ENCODE measurements around the gene AIM2. TPM values are rescaled to one million over a fixed set of nuclear protein-coding genes. Genes with fewer than 3 reads are reported as not detected.

The AIM2 gene
- total RNA-seq, 2 experiments from 2014 or later, result 0.36 to 0.74 TPM

DNA sequence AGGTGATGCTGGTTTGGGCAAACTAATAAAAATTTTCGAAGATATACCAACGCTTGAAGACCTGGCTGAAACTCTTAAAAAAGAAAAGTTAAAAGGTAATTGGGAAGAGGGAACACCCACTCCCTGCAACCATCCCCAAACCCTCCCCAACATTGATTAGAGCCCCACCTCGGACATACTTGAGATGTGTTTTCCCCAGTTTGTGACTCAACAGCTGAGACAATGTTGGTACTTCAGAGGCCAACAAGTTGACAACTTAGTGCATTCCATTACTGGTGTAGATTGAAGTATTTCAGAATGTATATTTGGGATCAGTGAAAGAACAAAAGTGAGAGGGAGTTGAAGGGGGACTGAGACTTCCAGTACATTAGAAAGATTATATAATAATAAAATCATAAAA lies 61.7 kb downstream of the AIM2 start:
- Histone ChIP-seq H3K9me3 (ENCODE audit: control insufficient read depth in 1 of 2, insufficient read depth in 1 of 2, low read length in 2 of 2) (no peaks in the 10 kb centered on the region), H3K4me1 (ENCODE audit: insufficient read depth, low read length) (peaks cover 38% of the 10 kb centered on the region), H3K27ac (ENCODE audit: low read depth in 1 of 2, low read length in 2 of 2) (no peak overlapping the region), H3K36me3 (ENCODE audit: insufficient read depth, low read length) (peaks cover 54% of the 10 kb centered on the region), H3K27me3 (ENCODE audit: control insufficient read depth in 1 of 2, insufficient read depth in 2 of 2, low read length in 2 of 2) (no peaks in the 10 kb centered on the region), H3K4me3 (ENCODE audit: low read length) (peak overlapping the region; percentile 69)
- TF ChIP-seq, protein P1, sequence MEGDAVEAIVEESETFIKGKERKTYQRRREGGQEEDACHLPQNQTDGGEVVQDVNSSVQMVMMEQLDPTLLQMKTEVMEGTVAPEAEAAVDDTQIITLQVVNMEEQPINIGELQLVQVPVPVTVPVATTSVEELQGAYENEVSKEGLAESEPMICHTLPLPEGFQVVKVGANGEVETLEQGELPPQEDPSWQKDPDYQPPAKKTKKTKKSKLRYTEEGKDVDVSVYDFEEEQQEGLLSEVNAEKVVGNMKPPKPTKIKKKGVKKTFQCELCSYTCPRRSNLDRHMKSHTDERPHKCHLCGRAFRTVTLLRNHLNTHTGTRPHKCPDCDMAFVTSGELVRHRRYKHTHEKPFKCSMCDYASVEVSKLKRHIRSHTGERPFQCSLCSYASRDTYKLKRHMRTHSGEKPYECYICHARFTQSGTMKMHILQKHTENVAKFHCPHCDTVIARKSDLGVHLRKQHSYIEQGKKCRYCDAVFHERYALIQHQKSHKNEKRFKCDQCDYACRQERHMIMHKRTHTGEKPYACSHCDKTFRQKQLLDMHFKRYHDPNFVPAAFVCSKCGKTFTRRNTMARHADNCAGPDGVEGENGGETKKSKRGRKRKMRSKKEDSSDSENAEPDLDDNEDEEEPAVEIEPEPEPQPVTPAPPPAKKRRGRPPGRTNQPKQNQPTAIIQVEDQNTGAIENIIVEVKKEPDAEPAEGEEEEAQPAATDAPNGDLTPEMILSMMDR (IDR thresholded peaks at IDR 0.05), result no peak
- CTCF ChIA-PET, result no interaction called here
- Mint-ChIP-seq H3K36me3 (ENCODE audit: low read depth) (peaks cover 82% of the 10 kb centered on the region), H3K9me3 (no peaks in the 10 kb centered on the region), H3K4me1 (ENCODE audit: low read depth) (peaks cover 83% of the 10 kb centered on the region), H3K27me3 (no peaks in the 10 kb centered on the region), H3K27ac (peak overlapping the region; percentile 83), H3K4me3 (peak overlapping the region; percentile 95)
- POLR2A ChIA-PET, result interaction anchor here (1.2 kb wide), 1 partner anchor 9 kb away, joined by 3 read pairs; no protein-coding TSS in a partner anchor
- intact Hi-C loops (cut with DNase I, micrococcal nuclease), result loop anchor here (5.0 kb wide), 2 partner anchors 37 to 52 kb away; no protein-coding TSS in a partner anchor
- no peak for DNase-seq
- no peak for ATAC-seq (ENCODE audit: poor library complexity)

DNA sequence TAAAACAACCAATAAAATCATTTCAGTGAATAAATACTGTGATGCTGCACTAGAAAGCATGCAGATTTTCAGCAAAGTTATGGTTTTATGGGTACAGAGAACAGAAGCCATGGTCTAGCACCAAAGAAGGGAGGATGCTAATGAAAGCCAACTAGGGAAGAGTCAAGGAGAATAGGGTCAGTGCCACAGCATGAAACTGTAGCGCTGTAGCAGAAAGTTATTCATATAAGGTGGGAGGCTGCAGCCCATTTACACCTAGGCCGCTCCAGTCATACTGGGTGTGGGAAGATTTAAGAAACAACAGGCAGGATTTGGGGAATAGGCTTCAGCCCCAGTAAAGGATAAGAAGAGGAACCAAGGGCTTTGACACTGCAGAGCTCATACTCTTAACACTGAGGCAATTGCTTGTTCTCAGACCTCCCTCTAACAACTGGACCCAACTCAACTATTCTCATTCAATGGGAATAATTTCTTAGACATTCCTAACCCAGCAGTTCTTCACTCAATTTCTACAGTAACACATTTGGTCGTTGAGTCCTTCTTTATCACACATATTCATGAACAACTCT lies 62.5 kb downstream of the AIM2 start:
- Mint-ChIP-seq H3K27ac (peak overlapping the region; percentile 83), H3K27me3 (no peaks in the 10 kb centered on the region), H3K36me3 (ENCODE audit: low read depth) (peaks cover 76% of the 10 kb centered on the region), H3K4me3 (peak overlapping the region; percentile 95), H3K9me3 (no peaks in the 10 kb centered on the region), H3K4me1 (ENCODE audit: low read depth) (peaks cover 83% of the 10 kb centered on the region)
- Histone ChIP-seq H3K4me1 (ENCODE audit: insufficient read depth, low read length) (peaks cover 42% of the 10 kb centered on the region), H3K36me3 (ENCODE audit: insufficient read depth, low read length) (peaks cover 48% of the 10 kb centered on the region), H3K4me3 (ENCODE audit: low read length) (peak overlapping the region; percentile 69), H3K27me3 (ENCODE audit: control insufficient read depth in 1 of 2, insufficient read depth in 2 of 2, low read length in 2 of 2) (no peaks in the 10 kb centered on the region), H3K27ac (ENCODE audit: low read depth in 1 of 2, low read length in 2 of 2) (peak overlapping the region in 1 of 2 donors; percentile 2), H3K9me3 (ENCODE audit: control insufficient read depth in 1 of 2, insufficient read depth in 1 of 2, low read length in 2 of 2) (no peaks in the 10 kb centered on the region)
- intact Hi-C loops (cut with DNase I, micrococcal nuclease), result loop anchor here in 1 of 2 experiments (5.0 kb wide), 1 partner anchor 53 kb away; no protein-coding TSS in a partner anchor
- ChIA-PET POLR2A (interaction anchor here (1.2 kb wide), 1 partner anchor 9 kb away, joined by 3 read pairs; no protein-coding TSS in a partner anchor), CTCF (interaction anchor here (1.1 kb wide), 1 partner anchor 16 kb away, joined by 3 read pairs; no protein-coding TSS in a partner anchor)
- TF ChIP-seq, protein P1 (IDR thresholded peaks at IDR 0.05), result no peak
- DNase-seq (no peak), ATAC-seq (ENCODE audit: poor library complexity) (no peak)

DNA sequence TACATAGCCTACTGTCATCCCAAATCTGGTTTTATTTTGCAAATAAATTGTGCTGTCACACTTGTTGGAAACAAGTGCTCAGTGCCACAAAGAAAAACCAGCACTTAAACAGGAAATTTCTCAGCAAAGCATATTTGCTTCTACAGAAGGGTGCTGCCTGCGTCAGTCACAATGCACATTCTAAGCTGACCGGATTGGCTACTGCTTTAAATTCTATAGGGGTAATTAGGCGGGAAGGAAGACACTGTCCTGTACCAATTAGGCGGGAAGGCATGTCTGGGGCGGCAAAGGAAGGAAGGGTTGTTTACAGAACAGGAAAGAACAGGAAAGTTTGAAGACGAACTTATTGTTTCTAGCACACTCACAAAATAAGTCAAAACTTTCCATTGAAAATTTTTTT lies 64.1 kb downstream of the AIM2 start:
- TF ChIP-seq, protein P1 (IDR thresholded peaks at IDR 0.05), result no peak
- H3K27ac ChIP-seq (ENCODE audit: low read depth in 1 of 2, low read length in 2 of 2), result peak overlapping the region; percentile 35 to 48
- peaks cover 32% of the 10 kb centered on the region for H3K36me3 ChIP-seq (ENCODE audit: insufficient read depth, low read length)
- ChIA-PET POLR2A (interaction anchor here (1.4 kb wide), 1 partner anchor 81 kb away, joined by 3 read pairs; the partner anchor contains the start of gene PYHIN1), CTCF (no interaction called here)
- no peaks in the 10 kb centered on the region for H3K27me3 ChIP-seq (ENCODE audit: control insufficient read depth in 1 of 2, insufficient read depth in 2 of 2, low read length in 2 of 2)
- H3K36me3 Mint-ChIP-seq (ENCODE audit: low read depth), result peaks cover 61% of the 10 kb centered on the region
- peak in 9 of 14 experiments; percentile 20 to 88 (median 47) for DNase-seq
- no peaks in the 10 kb centered on the region for H3K9me3 Mint-ChIP-seq
- no peaks in the 10 kb centered on the region for H3K27me3 Mint-ChIP-seq
- no peaks in the 10 kb centered on the region for H3K9me3 ChIP-seq (ENCODE audit: control insufficient read depth in 1 of 2, insufficient read depth in 1 of 2, low read length in 2 of 2)
- intact Hi-C loops (cut with DNase I, micrococcal nuclease), result loop anchor here in 1 of 2 experiments (5.0 kb wide), 1 partner anchor 55 kb away; no protein-coding TSS in a partner anchor
- peak overlapping the region; percentile 83 for H3K27ac Mint-ChIP-seq
- peak overlapping the region; percentile 95 for H3K4me3 Mint-ChIP-seq
- H3K4me1 Mint-ChIP-seq (ENCODE audit: low read depth), result peaks cover 84% of the 10 kb centered on the region
- ATAC-seq (ENCODE audit: poor library complexity), result peak; percentile 29
- peak overlapping the region; percentile 69 for H3K4me3 ChIP-seq (ENCODE audit: low read length)
- peaks cover 46% of the 10 kb centered on the region for H3K4me1 ChIP-seq (ENCODE audit: insufficient read depth, low read length)

Other genes starting within 250 kb of the AIM2 start
- gene MNDA, start 245.4 kb downstream of the AIM2 start, total RNA-seq, result 1 to 10 TPM in 1 of 2 experiments, under 1 TPM in 1; 0.88 to 1.1 TPM
- 10 to 100 TPM; 15.2 to 16.2 TPM for gene PYHIN1, start 145.2 kb downstream of the AIM2 start, total RNA-seq
- gene IFI16, start 66.9 kb downstream of the AIM2 start, total RNA-seq, result 10 to 100 TPM; 36.9 to 37.6 TPM
- not detected for gene CADM3, start 94.8 kb upstream of the AIM2 start, total RNA-seq
- not detected for gene ACKR1, start 128.1 kb upstream of the AIM2 start, total RNA-seq
- under 1 TPM; 0.45 to 0.60 TPM for gene FCER1A, start 225.6 kb upstream of the AIM2 start, total RNA-seq

Measured in CD4-positive, alpha-beta T cell (primary cell).